ENCODE data around the gene CIT.

GRCh38 chr12:119883237-119883636 lies 6.1 kb upstream of the CIT start:
- TF ChIP-seq ZSCAN5A (tag by site-specific recombination; IDR thresholded peaks at IDR 0.05): no peak
- TF ChIP-seq CTCF (tag by site-specific recombination; IDR thresholded peaks at IDR 0.05): no peak
- no peak for TF ChIP-seq ZNF639 (tag by site-specific recombination; IDR thresholded peaks at IDR 0.05)
- TF ChIP-seq ZNF266 (tag by site-specific recombination; IDR thresholded peaks at IDR 0.05; ENCODE audit: low read depth): no peak
- no peak for TF ChIP-seq HOXA7 (CRISPR knock-in tag; IDR thresholded peaks at IDR 0.05; ENCODE audit: borderline replicate concordance)
- no peak for TF ChIP-seq ZBTB6 (tag by site-specific recombination; IDR thresholded peaks at IDR 0.05)
